Measurements from ENCODE around the gene FAM221A.
"Not testable (repeated sequence)": the region's sequence is repeated elsewhere in the genome, so short reads cannot be mapped to it uniquely, and the experiment has no call there.

The FAM221A gene, protein sequence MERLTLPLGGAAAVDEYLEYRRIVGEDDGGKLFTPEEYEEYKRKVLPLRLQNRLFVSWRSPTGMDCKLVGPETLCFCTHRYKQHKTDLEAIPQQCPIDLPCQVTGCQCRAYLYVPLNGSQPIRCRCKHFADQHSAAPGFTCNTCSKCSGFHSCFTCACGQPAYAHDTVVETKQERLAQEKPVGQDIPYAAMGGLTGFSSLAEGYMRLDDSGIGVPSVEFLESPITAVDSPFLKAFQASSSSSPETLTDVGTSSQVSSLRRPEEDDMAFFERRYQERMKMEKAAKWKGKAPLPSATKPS

DNA sequence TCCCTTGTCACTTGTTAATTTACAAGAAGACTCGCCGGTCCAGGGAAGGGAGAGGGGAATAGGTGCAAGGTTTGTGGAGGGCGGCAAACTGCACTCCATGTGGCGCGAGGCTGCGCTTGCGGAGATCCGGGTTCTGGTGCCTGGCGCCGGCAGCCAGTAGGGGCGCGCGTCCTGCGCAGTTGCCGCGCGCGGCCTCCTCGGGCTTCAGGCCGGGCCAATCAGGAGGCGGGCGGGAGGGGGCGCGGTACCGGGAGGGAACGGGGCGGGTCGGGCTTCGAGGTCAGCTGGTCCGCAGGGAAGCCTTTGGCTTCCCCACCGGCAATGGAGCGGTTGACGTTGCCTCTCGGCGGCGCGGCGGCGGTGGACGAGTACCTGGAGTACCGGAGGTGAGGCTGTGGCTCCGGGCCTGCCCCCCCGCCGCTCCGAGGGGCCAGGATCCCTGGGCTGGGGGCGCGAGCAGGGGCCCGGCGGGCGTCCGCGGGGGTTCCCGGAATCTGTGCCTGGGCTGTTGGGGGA, at the start of gene FAM221A:
TSS of gene FAM221A (plus strand) at position 302 of the 516 bp plus-strand sequence. CDS start at position 322, 20 bp downstream.
- DNase-seq: peak; percentile 69

DNA sequence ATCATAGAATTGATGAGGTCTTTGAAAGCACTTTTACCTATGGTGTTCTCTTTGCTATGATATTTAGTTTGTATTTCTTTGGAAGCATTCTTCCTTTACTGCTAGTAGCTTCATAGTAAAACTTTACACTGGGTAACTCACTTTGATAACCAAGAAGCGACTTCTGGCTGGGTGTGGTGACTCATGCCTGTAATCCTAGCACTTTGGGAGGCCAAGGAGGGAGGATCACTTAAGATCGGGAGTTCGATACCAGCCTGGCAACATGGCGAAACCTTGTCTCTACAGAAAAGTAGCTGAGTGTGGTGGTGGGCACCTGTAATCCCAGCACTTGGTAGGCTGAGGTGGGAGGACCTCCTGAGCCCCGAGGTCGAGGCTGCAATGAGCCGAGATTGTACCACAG, 46.6 kb upstream of the FAM221A start:
- DNase-seq: no peak

DNA sequence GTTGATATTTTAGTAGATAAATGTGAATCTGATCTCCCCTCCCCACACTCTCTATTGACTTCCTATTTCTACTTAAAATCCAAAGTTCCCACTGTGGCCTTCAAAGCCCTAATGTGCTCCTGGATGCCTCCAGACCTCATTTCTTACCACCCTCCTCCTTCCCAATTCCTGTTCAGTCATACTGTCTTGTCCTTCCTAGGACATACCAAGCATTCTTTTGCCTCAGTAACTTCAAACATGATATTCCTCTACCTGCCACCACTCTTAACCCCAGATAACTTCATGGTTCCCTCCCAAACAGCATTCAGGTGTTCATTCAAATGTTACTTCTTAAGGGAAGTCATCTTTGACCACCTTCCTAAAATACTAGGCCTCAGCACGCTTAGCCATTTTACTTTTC, 34.2 kb upstream of the FAM221A start:
- no peak for DNase-seq

DNA sequence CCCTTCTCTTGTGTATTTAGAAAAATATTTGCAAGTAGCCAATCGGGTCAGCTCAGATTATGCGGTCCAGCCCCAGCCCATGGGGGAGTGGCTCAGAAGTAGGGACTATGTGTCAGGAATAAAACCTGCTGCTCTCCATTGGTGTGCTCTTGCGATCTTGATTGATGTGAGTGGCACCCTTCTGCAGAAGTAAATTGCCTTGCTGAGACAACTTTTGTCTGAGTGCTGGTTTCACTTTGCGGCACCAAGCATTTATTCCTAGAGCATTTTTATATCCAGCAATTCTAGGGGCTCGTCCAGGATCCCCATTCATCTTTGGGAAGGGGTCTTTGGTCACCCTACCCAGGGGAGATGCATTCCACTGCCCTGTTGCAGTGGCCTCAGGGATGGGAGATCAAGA, 26.1 kb upstream of the FAM221A start:
- DNase-seq: no peak

DNA sequence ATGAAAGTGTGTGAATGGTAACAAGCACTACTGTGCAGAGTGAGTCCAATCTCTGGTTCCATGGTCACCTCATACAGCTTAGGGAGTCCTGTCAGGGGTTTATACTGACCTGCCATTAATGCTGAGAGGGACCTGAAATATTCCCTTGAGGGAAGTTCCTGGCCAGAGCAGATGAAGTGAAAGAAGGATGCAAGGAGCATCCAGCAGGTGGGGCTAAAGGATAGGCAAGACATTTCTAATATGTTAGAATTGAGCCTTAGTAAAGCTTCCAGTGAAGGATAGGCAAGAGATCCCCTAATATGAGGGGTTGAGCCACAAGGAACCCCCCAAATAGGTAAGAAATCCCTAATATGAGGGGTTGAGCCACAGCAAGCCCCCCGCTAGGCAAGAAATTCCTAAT, 25.5 kb upstream of the FAM221A start:
- DNase-seq: peak; percentile 40

DNA sequence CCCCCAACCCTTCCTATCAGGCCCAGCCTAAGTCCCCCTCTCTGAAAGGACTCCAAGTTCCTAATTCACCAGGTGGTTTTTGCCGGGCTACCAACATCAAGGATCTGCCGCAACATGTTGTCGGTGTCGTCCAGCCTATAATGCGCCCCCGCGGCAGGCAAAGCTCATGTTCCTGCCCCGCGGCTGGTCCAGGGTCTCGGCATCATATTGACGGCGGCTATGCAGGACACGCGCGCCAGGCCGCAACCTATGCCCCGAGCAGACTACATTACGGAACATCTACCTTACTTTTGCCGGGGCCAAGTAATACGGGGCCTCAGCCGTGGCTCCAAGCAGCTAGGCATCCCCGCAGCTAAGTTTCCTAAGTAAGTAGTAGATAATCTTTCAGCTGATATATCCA, 24.6 kb upstream of the FAM221A start:
- no peak for DNase-seq

DNA sequence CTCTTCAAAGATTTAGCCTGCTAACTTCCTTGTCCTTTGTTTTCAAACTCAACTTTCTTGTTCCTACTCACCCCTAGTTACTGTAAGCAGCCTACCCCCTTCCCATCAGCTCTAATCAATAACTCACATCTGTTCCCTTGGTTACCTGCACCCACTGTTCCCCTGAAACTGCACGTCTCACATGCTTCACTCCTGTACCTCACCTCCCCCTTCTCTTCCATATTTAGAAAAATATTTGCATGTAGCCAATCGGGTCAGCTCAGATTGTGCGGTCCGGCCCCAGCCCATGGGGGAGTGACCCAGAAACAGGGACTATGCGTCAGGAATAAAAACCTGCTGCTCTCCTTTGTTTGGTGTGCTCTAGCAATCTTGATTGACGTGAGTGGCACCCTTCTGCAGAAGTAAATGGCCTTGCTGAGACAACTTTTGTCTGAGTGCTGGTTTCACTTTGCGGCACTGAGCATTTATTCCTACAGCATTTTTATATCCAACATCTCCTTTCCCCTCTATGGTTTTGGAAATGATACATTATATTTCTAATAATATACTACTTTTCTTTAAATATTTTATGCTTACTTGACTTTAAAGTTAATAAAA, 21.1 kb upstream of the FAM221A start:
- no peak for DNase-seq

DNA sequence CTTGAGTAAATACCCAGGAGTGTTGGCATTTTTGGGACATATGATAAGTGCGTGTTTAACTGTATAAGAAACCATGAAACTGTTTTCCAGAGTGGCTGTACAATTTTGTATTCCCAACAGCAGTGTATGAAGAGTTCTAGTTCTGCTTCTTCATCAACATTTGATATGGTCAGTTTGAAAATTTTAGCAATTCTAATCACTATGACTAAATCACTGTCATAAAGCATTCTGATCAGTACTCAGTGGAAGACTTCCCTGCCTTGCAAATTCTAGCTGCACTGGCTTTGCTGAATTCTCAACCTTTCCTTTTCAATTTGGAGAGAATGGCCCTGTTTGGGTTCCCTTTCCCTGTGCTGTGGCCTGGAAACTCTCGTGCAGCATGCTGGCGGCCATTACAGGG, 18.6 kb upstream of the FAM221A start:
- no peak for DNase-seq

DNA sequence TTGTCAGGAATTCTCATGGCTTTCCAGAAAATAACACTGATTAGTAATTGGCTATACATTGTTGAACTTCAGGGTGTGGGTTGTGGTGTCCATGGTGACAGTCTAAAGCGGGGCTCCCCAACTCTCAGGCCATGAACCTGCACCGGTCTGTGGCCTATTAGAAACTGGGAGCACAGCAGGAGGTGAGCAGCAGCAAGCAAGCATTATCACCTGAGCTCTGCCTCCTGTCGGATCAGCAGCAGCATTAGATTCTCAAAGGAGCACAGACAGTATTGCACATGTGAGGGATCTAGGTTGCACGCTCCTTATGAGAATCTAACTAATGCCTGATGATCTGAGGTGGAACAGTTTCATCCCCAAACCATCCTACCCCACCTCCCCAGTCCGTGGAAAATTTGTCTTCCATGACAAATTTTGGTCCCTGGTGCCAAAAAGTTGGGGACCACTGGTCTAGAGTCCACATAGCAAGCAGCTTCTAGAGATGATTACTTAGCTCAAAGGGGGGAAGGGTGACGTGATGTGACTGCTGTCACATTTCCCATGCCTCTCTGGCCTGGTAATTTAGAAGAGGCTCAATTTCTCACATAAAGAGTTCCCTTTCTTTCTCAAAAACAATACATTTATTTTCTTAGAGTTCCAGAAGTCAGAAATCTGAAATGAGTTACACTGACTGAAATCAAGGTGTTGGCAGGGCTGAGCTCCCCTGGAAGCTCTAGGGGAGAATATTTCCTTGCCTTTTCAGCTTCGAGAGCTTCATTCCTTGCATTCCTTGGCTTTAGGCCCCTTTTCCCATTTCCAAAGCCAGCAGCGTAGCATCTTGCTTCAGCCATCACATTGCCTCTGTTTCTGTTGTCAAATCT, 17.6 kb upstream of the FAM221A start:
- DNase-seq: no peak

DNA sequence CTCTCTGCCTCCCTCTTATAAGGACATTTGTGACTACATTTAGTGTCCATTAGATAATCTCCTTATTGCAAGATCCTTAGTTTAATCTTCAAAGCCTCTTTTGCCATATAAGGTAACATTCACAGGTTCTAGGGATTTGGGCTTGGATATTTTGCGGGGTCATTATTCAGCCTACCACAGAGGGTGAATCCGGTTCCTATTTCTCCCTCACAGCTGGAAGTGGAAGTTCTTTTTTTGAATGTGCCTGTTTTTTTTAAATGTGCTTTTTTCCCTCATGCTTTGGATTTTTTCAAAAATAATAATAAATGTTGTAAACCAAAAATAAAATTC, 17.1 kb upstream of the FAM221A start:
- DNase-seq: no peak

DNA sequence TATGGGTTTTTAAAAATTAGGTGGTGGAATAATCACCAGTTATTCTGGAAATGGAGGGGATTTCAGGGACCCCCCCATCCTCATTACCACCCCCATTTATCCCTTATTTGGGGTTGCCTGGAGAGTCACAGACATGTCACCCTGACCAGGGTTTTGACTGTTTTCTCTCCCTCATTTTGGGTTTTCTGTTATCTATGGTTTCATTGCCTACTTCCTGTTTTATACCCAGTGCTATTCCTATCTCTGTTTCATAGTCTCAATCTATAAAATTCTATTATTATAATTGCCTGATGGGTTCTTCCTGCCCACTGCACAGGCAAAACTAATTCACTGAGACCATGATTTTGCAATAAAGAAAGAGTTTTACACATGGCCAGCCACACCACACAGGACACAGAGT, 15.9 kb upstream of the FAM221A start:
- DNase-seq: no peak

DNA sequence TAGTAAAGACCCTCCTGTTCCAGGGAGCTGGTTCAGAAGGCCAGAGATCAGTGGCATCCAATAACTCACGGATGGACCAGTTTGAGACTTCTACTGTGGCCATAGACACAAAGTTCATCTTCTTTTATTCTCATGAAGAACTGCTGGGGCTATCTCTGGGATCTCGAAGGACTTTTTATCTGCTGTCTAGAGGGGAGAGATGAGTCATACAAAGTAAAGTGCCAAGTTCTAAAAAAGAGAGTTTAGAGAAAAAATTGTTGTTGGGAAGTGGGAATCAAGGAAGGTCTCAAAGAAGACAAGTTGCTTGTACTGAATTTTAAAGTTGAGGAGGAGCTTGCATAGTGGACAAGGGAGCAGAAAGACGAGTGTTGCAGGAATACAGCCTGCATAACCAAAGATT, 8.0 kb upstream of the FAM221A start:
- DNase-seq: no peak

DNA sequence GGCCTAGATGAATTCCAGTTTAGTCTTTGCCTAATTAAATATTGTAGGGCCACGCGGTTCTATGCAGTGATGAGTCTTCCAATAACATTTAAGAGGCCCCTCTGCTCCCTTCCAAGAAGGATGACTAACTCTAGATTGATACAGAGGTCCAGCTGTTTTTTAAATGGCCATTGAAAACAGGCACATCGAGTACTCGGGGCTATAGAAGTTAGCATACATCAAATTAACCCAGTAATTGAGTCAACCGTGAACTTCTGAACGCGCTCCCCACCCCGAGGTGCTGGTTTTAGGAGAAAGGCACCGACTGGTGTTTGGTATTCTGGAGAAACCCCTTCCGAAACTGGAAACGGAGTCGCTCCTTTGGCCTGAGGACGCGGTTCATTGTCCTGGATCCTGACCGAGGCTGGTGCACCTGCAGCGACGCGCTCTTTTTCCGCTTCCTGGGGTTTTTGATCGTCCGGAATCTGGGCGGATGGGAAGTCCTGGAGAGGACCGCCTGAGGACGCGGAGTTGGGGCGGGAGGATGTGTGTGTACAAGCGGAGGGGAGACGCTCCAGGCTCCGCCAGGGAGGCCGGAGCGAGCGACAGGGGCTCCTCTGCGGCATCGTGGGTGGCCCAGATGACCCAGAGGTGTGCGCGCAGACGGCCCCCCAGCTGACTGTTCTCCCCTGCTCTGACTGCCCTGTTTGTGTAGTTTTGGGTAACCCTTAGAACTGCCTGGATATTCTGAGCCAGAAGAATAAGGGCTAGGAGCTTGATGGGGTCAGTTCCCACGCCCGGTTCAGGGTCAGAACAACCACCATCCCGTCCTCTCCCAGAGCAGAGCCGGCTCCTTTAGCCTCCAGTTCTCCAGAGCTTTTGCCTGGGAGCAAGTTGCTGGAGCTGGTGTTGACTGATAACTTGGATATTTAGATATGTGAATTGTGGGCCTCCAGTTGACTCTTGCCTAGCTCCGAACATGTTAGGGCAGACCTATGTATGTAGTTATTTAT, 711 bp downstream of the FAM221A start:
- DNase-seq: peak; percentile 72

DNA sequence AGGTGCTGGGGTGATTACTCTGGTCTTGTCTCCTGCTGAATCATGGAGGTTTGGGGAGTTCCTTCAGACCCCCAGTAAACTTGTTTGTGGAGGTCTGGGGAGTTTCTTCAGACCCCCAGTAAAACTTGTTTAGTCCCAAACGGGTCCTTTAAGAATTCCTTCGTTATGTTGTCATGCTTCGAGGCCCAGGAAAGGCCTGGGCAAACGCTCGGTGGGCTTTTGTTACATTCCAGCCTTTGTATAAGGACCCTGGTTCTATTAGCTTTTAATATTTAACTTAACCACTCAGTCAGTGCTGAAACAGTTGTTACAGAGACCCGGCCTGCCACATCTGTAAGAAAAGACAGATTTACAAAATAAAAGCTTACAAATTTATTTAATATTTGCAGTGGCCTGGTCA, 4.0 kb downstream of the FAM221A start:
- DNase-seq: not testable (repeated sequence)

DNA sequence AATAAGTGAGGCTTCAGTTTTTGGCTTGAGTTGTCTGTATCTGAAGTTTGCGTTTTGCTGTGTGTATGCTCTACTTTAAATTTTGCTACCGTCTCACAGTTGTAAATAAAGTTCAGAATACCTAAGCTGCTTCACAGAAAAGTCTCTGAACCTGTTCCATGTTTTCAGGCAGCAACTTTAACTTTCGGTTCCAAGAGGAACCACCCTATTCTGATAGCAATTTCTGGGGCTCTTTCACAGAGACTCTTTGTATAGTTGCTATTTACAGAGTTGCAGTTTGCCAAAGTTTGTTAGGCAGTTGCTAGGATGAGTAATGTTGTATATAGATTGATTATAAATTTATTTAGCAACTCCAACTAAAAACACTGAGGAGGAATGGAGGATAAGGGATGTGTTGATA, 5.7 kb downstream of the FAM221A start:
- DNase-seq: no peak

DNA sequence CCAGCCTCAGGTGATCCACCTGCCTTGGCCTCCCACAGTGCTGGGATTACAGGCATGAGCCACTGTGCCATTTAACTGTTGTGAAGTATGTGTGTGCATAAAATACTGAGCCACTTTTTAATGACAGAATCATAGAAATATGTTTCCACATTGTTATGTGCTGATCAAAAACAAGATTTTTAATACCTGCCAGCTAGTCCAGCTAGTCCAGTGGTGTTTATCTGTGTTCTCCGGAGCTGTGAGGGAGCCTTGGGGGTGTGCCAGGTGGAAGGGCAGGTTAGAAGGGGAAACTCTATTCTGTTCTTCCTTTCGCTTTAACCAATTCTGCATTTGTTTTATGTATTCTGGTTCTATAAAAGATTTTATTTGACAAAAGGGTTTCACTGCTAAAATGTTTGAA, 7.0 kb downstream of the FAM221A start:
- no peak for DNase-seq

DNA sequence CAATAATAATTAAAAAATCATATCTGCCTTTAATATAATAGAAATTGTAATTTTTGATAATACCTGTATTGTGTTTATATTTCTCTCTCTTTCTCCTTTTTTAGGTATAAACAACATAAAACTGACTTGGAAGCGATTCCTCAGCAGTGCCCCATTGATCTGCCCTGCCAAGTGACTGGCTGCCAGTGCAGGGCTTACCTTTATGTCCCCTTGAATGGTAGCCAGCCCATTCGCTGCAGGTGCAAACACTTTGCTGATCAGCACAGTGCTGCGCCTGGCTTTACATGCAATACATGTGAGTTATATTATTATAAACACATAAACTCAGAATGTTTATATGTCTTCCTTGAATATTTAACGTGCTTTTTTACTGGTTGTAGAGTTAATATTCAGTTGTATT, 9.2 kb downstream of the FAM221A start:
- no peak for DNase-seq

DNA sequence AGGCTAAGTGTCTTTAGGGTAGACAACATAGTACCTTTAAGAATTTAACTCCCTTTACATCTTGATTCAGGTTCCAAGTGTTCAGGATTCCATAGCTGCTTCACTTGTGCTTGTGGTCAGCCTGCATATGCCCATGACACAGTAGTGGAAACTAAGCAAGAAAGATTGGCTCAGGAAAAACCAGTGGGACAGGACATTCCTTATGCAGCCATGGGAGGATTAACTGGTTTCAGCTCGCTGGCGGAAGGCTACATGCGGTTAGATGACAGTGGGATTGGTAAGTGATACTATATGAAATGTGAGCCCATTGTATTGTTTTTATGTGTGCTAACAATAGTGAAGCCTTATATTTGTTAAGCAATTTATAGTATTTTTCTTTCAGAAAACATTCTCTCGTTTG, 11.3 kb downstream of the FAM221A start:
- no peak for DNase-seq

DNA sequence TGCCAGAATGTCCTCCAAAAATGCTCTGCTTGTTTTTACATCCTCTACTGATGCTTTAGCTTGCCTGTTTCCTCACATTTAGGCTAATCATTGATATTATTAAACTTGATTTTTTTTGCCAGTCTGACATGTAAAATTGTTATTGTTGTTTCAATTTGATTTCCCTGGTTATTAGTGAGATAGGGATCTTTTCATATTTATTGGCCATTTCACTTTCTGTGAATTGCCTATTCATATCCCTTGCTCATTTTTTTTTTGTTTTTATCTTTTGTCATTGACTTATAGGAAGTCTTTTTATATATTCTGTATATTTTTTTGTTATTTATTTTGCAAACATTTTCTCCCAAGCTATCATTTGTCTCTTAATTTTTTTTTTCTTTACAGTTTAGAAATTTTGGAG, 13.2 kb downstream of the FAM221A start:
- no peak for DNase-seq

DNA sequence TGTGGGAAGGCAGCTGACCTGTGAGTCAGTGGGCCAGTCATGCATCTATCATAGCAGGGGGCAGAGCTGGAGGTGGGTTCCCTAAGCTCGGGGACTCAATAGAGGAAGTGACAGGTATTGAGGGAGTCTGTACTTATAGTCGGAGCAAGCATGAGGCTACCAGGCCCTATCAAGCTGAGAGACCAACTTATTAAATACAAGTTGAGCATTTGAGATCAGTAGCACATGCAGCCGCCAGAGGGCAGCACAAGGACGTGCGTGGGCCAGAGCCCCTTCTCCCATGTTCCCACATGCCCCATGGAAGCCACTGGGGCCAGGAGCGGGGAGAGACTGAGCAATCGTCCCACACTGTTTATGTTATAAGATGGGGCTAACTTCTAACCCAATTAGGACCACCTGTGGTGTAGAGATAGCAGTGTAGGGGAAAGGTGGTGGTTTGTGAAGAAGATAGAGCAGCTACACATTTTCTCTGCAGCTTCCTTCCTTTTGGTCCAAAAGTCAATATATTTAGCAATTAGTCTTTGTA, 17.0 kb downstream of the FAM221A start:
- DNase-seq: no peak

DNA sequence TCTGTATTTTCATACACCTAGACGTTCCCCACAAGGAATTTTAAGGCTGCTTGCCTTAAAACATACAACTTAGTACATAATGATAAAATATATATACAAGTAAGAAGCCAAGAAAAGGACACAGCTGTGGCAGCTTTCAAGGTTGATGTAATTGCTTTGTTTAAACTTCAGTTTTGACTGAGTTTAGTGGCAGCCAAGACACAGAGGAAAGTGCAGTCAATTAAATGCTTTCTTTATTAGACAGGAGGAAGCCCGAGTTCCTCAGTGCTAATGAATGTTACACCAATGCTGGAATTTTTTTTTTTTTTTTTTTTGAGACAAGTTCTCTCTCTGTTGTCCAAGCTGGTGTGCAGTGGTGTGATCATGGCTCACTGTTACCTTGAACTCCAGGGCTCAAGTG, 18.8 kb downstream of the FAM221A start:
- no peak for DNase-seq

DNA sequence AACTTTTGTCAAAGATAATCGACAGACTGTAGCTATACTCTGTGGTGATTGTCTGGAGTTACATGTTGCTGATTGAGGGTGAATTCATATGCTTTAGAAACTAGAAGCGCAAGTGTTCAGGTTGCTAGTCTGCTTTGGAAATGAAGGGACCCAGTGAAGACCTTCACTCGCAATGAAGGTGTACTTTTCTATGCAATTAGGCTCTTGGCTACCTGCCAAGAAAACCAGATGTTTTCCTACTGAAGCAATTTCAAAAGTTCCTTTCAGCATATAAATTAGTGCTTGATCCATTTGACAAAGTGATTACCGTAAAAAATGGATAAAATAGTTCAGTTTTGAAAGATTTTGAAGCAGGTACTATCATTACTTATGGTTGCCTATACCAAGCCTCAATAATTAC, 20.0 kb downstream of the FAM221A start:
- no peak for DNase-seq

Measured in GF-D8 (cell line).